GM12878 (cell line): Measurements from ENCODE around the gene MST1R. TPM values are rescaled to one million over a fixed set of nuclear protein-coding genes. Genes with fewer than 3 reads are reported as not detected.

Source experiments
- BACH1 ChIP-seq: fragments of 450-650 bp; IDR thresholded peaks from 2 replicates; pipeline ENCODE4 v1.6.1; 2017; ENCODE audit warnings: mild to moderate bottlenecking, borderline replicate concordance
- CREM ChIP-seq: IDR thresholded peaks from 2 replicates; pipeline ENCODE4 v1.6.1; 2014; ENCODE audit warnings: antibody characterized with exemption, low read depth
- EED ChIP-seq: sonication (generic); IDR thresholded peaks from 2 replicates; pipeline ENCODE4 v1.6.1; 2016; ENCODE audit warnings: antibody characterized with exemption, low read depth
- ETV6 ChIP-seq, 2 experiments: fragments of 450-650 bp in 1 of 2; IDR thresholded peaks in 1 of 2; conservative IDR thresholded peaks in 1 of 2; 2 replicates each; pipeline ENCODE4 v1.6.1; 2014; ENCODE audit warnings: antibody characterized with exemption in 1 of 2, borderline replicate concordance in 1 of 2, low read depth in 1 of 2, mild to moderate bottlenecking in 1 of 2, moderate library complexity in 1 of 2
- FOS ChIP-seq: IDR thresholded peaks from 3 replicates; pipeline ENCODE4 v1.6.1; 2011; ENCODE audit warnings: borderline replicate concordance; ENCODE audit not compliant: insufficient read length; ENCODE audit errors: extremely low read depth
- HDAC2 ChIP-seq: fragments of 200-600 bp; sonication (generic); IDR thresholded peaks from 2 replicates; pipeline ENCODE4 v1.6.1; 2017
- HDGF ChIP-seq: fragments of 450-650 bp; IDR thresholded peaks from 2 replicates; pipeline ENCODE4 v1.6.1; 2016; ENCODE audit warnings: antibody characterized with exemption
- KLF5 ChIP-seq: fragments of 450-650 bp; IDR thresholded peaks from 2 replicates; pipeline ENCODE4 v1.6.1; 2014; ENCODE audit warnings: mild to moderate bottlenecking; ENCODE audit not compliant: partially characterized antibody
- POLR2A ChIP-seq: IDR thresholded peaks from 2 replicates; pipeline ENCODE4 v1.6.1; 2011; ENCODE audit warnings: low read depth, mild to moderate bottlenecking, low read length
- RB1 ChIP-seq: fragments of 450-650 bp; formaldehyde crosslinking; IDR thresholded peaks from 2 replicates; pipeline ENCODE4 v1.6.1; 2017; ENCODE audit warnings: mild to moderate bottlenecking, borderline replicate concordance
- RELA ChIP-seq: fragments of 450-650 bp; IDR thresholded peaks from 2 replicates; pipeline ENCODE4 v1.8.0; 2014; ENCODE audit warnings: borderline replicate concordance; ENCODE audit not compliant: partially characterized antibody
- TAF1 ChIP-seq: IDR thresholded peaks from 2 replicates; pipeline ENCODE4 v1.6.1; 2011; ENCODE audit warnings: mild to moderate bottlenecking, low read depth, low read length, borderline replicate concordance
- TARDBP ChIP-seq: IDR thresholded peaks from 2 replicates; pipeline ENCODE4 v1.6.1; 2016; ENCODE audit warnings: borderline replicate concordance
- USF2 ChIP-seq: IDR thresholded peaks from 2 replicates; pipeline ENCODE4 v1.6.1; 2011; ENCODE audit warnings: low read depth, low read length, improper control_type of control experiment, borderline replicate concordance
- polyA plus RNA-seq, 11 experiments: library from polyadenylated mRNA; depleted of rRNA in 4 of 11; unstranded in 6 of 11; stranded (reverse) in 5 of 11; fragments of >200 nt; fragmentation: Nextera tagmentation in 4 of 11; fragmentation: Illumina TruSeq in 1 of 11; extraction: Ambion mirVana in 4 of 11; extraction: Trizol in 1 of 11; gene quantifications; 1 replicate in 1 of 11; 2 replicates in 10 of 11; pipeline versions ENCODE4 v1.2.1 to v1.2.3, GENCODE V29; 2011 to 2016; ENCODE audit warnings: inconsistent platforms in 2 of 11, missing spikeins in 2 of 11, low read depth in 1 of 11
- total RNA-seq, 4 experiments: library from RNA; depleted of rRNA in 3 of 4; stranded (reverse); fragments of >200 nt in 3 of 4; fragmentation: Illumina TruSeq in 1 of 4; extraction: Trizol in 1 of 4; gene quantifications; 2 replicates each; pipeline versions ENCODE4 v1.2.1 to v1.2.3, GENCODE V29; 2013 to 2021
- TF ChIP-seq, protein P1 (sequence below): fragments of 450-650 bp; IDR thresholded peaks from 2 replicates; pipeline ENCODE4 v1.6.1; 2017; ENCODE audit warnings: mild to moderate bottlenecking, moderate library complexity
- TF ChIP-seq, protein P2 (sequence below): IDR thresholded peaks from 2 replicates; pipeline ENCODE4 v1.6.1; 2012; ENCODE audit warnings: low read depth, low read length, improper control_type of control experiment
- TF ChIP-seq, protein P3 (sequence below), 3 experiments: IDR thresholded peaks in 2 of 3; conservative IDR thresholded peaks in 1 of 3; 2 replicates each; pipeline ENCODE4 v1.5.1; 2011; ENCODE audit warnings: low read depth in 3 of 3, low read length in 3 of 3, mild to moderate bottlenecking in 3 of 3, control low read depth in 2 of 3, moderate library complexity in 2 of 3, inconsistent platforms in 1 of 3, mixed read lengths in 1 of 3; ENCODE audit not compliant: control insufficient read depth in 2 of 3, insufficient read depth in 1 of 3; ENCODE audit errors: extremely low read depth in 1 of 3

Gene MST1R
- total and polyA plus RNA-seq, 10 of the 15 experiments (the other 5 are each of a cell fraction or from before 2014, with no cell fraction given): 0.40 to 5.6 (median 1.2) TPM

DNA sequence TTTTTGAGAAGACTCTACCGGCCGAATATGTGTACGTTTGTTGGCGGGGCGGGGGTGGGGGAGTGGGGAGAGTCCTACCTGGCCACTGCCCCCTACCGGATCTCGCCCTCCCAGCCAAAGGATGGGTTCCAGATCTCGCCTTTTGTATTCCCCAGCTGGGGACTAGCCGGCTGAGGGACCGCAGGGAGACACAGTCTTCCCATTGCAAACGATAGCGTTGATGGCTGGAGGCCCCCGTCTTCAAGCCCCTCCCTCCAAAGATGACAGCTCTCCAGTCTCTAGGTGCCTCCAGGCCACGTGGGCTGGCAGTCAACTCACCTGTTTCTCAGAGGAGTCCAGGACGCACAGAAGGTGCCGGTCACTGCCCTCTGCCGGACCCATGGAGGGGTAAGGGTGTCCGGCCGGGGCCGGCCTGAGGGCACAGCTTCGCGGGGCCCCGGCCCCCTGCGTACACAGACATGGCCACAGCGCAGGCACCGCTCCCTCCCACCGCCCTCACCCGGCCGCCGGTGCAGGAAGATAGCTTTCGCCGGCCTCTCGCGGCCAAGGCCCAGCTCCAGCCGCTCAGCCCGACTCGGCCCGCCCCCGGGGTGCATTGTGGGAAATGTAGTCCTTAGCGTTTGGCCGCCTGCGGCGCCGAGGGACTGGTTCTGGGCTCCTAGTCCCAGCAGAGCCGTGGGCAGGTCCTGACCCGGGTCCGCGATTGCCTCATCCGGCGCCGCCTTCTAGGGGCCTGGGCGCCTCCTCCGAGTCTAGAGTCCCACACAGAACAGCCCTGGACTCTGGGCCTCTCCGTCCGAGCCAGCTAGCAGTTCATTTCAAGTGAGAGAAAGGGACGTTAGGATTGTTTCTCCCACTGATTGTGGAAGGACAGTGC is 25.9 kb upstream of the MST1R start, which contains the start of gene MON1A (continued):
- TF ChIP-seq, protein P1, sequence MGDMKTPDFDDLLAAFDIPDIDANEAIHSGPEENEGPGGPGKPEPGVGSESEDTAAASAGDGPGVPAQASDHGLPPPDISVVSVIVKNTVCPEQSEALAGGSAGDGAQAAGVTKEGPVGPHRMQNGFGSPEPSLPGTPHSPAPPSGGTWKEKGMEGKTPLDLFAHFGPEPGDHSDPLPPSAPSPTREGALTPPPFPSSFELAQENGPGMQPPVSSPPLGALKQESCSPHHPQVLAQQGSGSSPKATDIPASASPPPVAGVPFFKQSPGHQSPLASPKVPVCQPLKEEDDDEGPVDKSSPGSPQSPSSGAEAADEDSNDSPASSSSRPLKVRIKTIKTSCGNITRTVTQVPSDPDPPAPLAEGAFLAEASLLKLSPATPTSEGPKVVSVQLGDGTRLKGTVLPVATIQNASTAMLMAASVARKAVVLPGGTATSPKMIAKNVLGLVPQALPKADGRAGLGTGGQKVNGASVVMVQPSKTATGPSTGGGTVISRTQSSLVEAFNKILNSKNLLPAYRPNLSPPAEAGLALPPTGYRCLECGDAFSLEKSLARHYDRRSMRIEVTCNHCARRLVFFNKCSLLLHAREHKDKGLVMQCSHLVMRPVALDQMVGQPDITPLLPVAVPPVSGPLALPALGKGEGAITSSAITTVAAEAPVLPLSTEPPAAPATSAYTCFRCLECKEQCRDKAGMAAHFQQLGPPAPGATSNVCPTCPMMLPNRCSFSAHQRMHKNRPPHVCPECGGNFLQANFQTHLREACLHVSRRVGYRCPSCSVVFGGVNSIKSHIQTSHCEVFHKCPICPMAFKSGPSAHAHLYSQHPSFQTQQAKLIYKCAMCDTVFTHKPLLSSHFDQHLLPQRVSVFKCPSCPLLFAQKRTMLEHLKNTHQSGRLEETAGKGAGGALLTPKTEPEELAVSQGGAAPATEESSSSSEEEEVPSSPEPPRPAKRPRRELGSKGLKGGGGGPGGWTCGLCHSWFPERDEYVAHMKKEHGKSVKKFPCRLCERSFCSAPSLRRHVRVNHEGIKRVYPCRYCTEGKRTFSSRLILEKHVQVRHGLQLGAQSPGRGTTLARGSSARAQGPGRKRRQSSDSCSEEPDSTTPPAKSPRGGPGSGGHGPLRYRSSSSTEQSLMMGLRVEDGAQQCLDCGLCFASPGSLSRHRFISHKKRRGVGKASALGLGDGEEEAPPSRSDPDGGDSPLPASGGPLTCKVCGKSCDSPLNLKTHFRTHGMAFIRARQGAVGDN: no peak
- TF ChIP-seq, protein P2, sequence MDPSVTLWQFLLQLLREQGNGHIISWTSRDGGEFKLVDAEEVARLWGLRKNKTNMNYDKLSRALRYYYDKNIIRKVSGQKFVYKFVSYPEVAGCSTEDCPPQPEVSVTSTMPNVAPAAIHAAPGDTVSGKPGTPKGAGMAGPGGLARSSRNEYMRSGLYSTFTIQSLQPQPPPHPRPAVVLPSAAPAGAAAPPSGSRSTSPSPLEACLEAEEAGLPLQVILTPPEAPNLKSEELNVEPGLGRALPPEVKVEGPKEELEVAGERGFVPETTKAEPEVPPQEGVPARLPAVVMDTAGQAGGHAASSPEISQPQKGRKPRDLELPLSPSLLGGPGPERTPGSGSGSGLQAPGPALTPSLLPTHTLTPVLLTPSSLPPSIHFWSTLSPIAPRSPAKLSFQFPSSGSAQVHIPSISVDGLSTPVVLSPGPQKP: no peak
- TF ChIP-seq KLF5: peak; percentile 69
- TF ChIP-seq FOS: no peak
- TF ChIP-seq HDGF: no peak
- TF ChIP-seq, protein P3, sequence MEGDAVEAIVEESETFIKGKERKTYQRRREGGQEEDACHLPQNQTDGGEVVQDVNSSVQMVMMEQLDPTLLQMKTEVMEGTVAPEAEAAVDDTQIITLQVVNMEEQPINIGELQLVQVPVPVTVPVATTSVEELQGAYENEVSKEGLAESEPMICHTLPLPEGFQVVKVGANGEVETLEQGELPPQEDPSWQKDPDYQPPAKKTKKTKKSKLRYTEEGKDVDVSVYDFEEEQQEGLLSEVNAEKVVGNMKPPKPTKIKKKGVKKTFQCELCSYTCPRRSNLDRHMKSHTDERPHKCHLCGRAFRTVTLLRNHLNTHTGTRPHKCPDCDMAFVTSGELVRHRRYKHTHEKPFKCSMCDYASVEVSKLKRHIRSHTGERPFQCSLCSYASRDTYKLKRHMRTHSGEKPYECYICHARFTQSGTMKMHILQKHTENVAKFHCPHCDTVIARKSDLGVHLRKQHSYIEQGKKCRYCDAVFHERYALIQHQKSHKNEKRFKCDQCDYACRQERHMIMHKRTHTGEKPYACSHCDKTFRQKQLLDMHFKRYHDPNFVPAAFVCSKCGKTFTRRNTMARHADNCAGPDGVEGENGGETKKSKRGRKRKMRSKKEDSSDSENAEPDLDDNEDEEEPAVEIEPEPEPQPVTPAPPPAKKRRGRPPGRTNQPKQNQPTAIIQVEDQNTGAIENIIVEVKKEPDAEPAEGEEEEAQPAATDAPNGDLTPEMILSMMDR (IDR thresholded peaks at IDR 0.05 in 2 of 3, conservative IDR thresholded peaks at IDR 0.05 in 1 of 3; ENCODE audit: control insufficient read depth in 2 of 3, extremely low read depth in 1 of 3, insufficient read depth in 1 of 3, low read depth in 3 of 3, low read length in 3 of 3): peak; percentile 8 to 24 (median 16); a peak in 2 of 6 replicates
- TF ChIP-seq HDAC2: no peak
- TF ChIP-seq POLR2A: peak; percentile 84
- TF ChIP-seq BACH1: peak; percentile 48; the same call in 1 of the 2 replicates
- no peak for TF ChIP-seq CREM
- peak; percentile 36; the same call in 1 of the 2 replicates for TF ChIP-seq TAF1
- 0 out of 2 replicates have a peak, but pooled peaks have one; percentile 30 for TF ChIP-seq RB1
- TF ChIP-seq TARDBP: no peak
- no peak for TF ChIP-seq ETV6 (conservative IDR thresholded peaks at IDR 0.05 in 1 of 2, IDR thresholded peaks at IDR 0.05 in 1 of 2; ENCODE audit: borderline replicate concordance in 1 of 2, low read depth in 1 of 2)
- no peak for TF ChIP-seq RELA
- TF ChIP-seq USF2: peak; percentile 18; the same call in 1 of the 2 replicates
- TF ChIP-seq EED: 0 out of 2 replicates have a peak, but pooled peaks have one; percentile 43
